Renal cortex interstitium (tissue), 11 donors: ENCODE data around the gene ITFG2. TPM values are rescaled to one million over a fixed set of nuclear protein-coding genes. Genes with fewer than 3 reads are reported as not detected.
"Not testable (repeated sequence)": the region's sequence is repeated elsewhere in the genome, so short reads cannot be mapped to it uniquely, and the experiment has no call there.

Experiments
- DNase-seq, 11 donors: peaks; one replicate each; pipeline ENCODE4 v3.0.0-alpha.2; 2013; ENCODE audit warnings: low read depth in 9 of 11, low spot score in 4 of 11; ENCODE audit errors: extremely low read depth in 1 of 11
- polyA plus RNA-seq, 3 donors: library from polyadenylated mRNA; unstranded; fragments of 120-200 nt; gene quantifications; one replicate each; pipeline ENCODE4 v1.2.1, GENCODE V29; 2013; ENCODE audit not compliant: insufficient read length in 3 of 3

The ITFG2 gene
- polyA plus RNA-seq, 3 donors, result 62.0 to 85.5 (median 67.0) TPM

- DNase-seq, result peak in 5 of 11 donors; percentile 42 to 53 (median 44)
Measured at GRCh38 chr12:2845280-2845679, 32.8 kb downstream of the ITFG2 start.

- no peak for DNase-seq
Measured at GRCh38 chr12:2851931-2852330, 39.5 kb downstream of the ITFG2 start.

DNA sequence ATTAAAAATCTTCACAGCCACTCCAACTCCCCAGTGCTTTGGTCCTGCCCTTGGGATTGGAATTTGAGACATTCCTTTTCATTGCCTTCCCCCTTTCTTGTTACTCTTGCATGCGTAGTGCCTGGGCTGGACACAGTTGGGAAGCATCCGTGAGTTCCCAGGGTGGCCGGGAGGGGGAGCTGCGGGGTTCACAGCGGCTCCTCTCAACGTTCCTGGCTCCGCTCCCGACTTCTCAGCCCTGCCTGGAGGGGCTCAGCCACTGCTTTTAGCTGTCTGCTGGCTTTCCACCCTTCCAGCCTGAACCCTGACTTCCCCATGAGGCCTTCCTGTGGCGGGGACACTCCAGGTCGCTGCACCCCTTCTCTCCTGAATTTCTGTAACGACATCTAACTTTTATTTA, 41.2 kb downstream of the ITFG2 start:
- peak in 7 of 11 donors; percentile 61 to 77 (median 74) for DNase-seq

GRCh38 chr12:2854669-2855453, 42.4 kb downstream of the ITFG2 start:
- no peak for DNase-seq

DNA sequence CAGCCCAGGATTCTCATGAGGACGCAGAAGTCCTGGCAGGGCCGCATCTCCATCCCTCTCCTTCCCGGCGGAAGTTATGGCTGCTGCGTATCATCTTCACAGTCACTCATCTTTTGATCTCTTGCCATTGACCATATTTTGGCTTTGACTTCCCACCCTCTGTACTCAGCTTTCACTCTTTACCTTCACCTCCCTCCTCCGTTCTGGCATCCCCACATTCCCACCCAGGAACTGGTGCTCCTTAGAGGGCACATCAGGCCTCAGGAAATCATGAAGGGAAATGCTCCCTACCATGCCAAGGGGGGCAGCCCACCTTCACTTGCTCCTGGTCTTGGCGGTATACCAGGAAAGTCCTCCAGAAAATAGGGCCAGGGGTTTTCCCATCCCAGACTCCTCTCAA, 43.1 kb downstream of the ITFG2 start:
- no peak for DNase-seq

DNA sequence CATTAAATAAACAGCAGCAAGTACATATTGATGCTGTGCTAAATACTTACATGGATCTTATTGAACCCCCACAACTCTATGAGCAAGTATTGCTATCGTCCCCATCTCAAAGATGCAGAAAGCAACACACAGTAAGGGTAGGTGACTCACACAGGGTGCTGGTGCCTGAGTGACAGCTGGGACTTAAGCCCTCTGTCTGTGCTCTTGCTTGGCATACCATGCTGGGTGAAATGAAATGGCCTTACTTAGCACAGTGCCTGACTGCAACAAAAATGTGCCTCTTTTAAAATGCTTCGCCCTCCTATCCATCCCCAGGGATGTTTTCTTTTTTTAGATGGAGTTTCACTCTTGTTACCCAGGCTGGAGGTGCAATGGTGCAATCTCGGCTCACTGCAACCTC, 43.6 kb downstream of the ITFG2 start:
- no peak for DNase-seq

DNA sequence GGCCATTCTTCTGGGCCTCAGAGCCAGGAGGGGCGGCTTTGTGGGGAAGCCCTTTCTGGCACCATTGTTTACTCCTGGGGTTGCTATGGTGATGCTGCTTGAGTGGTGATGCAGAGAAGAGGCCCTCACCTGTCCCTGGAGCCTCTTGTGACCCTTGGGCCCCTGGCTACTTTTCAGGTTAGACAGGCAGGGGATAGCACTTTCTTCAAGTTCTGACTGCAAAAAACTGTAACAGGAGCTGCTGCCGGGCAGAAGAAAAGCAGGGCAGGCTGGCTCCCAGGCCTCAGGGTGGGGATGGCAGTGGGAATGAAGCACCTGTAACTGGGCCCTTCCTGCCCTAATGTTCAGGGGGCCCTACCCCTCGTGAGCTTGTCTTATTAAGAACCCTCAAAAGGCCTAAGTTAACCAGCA, 44.6 kb downstream of the ITFG2 start, which contains the start of gene TEX52:
TSS of gene TEX52 (minus strand) at position 19 of the 411 bp plus-strand sequence. CDS start at position 6, 13 bp downstream.
- DNase-seq, result peak in 2 of 11 donors; percentile 34 to 46

- no peak for DNase-seq
Measured at GRCh38 chr12:2857576-2857975, 45.1 kb downstream of the ITFG2 start.

- no peak for DNase-seq
Measured at GRCh38 chr12:2858334-2858733, 45.9 kb downstream of the ITFG2 start.

DNA sequence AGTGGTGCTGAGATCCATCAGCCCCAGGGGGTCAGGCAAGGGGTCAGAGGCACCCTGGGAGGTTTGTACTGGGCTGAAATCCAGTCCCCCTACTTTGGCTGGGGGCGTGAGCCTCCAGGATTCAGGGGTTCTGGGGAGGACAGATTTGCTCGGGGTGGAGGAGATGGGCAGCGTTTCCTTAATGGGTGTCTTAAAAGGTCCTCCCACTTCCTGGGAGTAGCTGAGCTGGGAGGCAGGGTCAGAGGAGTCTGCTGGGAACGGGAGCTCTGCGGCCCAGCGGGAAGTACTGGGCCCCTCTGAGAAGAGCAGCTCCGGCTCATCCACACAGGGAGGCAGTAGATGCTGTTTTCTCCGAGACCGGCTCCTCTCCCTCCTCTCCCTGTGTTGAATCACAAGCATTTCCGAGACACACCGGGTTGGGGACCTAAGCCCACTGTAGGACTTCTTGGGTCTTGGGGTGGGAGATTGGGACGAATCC, 46.5 kb downstream of the ITFG2 start:
- DNase-seq, result no peak

- DNase-seq, result no peak
Measured at GRCh38 chr12:2860170-2860569, 47.7 kb downstream of the ITFG2 start.

GRCh38 chr12:2862876-2863275, 50.4 kb downstream of the ITFG2 start:
- no peak for DNase-seq

DNA sequence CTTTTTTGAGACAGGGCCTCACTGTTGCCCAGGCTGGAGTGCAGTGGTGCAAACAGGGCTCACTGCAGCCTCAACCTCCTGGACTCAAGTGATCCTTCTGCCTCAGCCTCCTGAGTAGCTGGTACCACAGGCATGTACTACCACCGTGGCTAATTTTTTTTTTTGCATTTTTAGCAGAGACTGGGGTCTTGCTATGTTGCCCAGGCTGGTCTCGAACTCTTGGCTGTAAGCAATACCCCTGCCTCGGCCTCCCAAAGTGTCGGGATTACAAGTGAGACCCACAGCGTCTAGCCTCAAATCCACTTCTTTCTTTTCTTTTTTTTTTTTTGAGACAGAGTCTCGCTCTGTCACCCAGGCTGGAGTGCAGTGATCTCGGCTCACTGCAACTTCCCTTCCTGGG, 50.9 kb downstream of the ITFG2 start:
- DNase-seq, result not testable (repeated sequence)

- DNase-seq, result no peak
Measured at GRCh38 chr12:2864198-2864597, 51.7 kb downstream of the ITFG2 start.

GRCh38 chr12:2868986-2869632, 56.6 kb downstream of the ITFG2 start:
- not testable (repeated sequence) for DNase-seq

Other genes starting within 250 kb of the ITFG2 start
- 100 to 1,000 TPM; 118 to 137 (median 130) TPM for gene FKBP4, start 17.7 kb upstream of the ITFG2 start, polyA plus RNA-seq
- 10 to 100 TPM; 29.5 to 31.1 (median 30.5) TPM for gene NRIP2, start 22.4 kb downstream of the ITFG2 start, polyA plus RNA-seq
- gene TEX52, start 44.4 kb downstream of the ITFG2 start, polyA plus RNA-seq, result 1 to 10 TPM in 1 of 3 donors, under 1 TPM in 2; 0.70 to 2.6 (median 0.89) TPM
- 10 to 100 TPM; 26.6 to 37.2 (median 35.1) TPM for gene FOXM1, start 64.5 kb downstream of the ITFG2 start, polyA plus RNA-seq
- 10 to 100 TPM; 41.7 to 45.0 (median 44.3) TPM for gene RHNO1, start 64.6 kb downstream of the ITFG2 start, polyA plus RNA-seq
- gene TULP3, start 78.2 kb downstream of the ITFG2 start, polyA plus RNA-seq, result 10 to 100 TPM; 32.5 to 35.4 (median 32.7) TPM
- gene TEAD4, start 146.7 kb downstream of the ITFG2 start, polyA plus RNA-seq, result 10 to 100 TPM; 18.5 to 24.6 (median 19.3) TPM